Activated T-cell treated with anti-CD3 and anti-CD28 coated beads, Interleukin-2, amount 50 U/mL, for 1 hour (primary cell): ENCODE measurements around the gene PLD6.
"Not testable (repeated sequence)": the region's sequence is repeated elsewhere in the genome, so short reads cannot be mapped to it uniquely, and the experiment has no call there.

Experiments
- DNase-seq: peaks from one replicate; pipeline ENCODE4 v3.0.0-alpha.2; 2020

The PLD6 gene

DNA sequence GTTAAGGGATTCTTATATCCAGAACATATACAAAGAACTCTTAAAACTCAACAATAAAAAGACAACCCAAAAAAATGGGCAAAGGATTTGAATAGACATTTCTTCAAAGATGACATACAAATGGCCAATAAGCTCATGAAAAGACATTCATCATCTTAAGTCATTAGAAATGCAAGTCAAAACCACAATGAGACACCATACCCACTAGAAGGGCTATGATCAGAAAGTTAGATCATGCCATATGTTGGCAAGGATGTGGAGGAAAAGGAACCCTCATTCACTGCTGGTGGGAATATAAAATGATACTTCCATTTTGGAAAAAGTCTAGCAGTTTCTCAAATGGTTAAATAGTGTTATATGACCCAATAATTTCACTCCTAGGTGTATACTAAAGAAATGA, 9.4 kb downstream of the PLD6 start:
- DNase-seq, result no peak

DNA sequence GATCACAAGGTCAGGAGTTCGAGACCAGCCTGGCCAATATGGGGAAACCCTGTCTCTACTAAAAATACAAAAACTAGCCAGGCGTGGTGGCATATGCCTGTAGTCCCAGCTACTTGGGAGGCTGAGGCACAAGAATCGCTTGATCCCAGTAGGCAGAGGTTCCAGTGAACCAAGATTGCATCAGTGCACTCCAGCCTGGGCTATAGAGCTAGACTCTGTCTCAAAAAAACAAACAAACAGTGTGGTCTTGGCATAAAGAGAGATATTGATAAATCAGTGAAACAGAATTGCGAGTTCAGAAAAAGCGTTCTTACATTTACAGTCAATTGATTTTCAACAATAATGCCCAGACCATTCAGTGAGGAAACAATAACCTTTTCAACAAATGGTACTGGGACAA, 10.7 kb downstream of the PLD6 start:
- DNase-seq, result not testable (repeated sequence)

- DNase-seq, result no peak
These were observed 14.2 kb downstream of the PLD6 start for GRCh38 chr17:17191961-17192381.

DNA sequence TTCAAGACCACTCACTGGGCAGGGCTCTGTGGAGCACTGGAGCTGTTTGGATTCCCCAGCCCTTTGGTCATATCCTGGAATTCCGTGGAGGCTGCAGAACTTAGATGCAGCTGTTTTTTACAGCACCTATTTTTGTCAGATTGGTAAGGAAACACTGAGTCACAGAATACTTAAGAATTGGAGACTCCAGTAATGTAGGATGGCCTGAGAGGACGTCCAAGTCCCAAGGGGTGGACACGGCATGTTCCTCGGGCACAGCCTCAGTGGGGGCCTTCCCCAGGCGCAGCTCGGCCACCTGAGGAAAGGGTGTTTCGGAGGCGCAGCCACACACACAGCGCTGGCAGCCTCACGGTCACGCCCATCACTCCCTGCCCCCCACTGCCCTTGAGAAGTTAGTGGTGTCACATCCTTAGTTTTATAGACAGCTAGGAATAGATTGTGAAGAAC, 14.8 kb downstream of the PLD6 start:
- DNase-seq, result no peak

DNA sequence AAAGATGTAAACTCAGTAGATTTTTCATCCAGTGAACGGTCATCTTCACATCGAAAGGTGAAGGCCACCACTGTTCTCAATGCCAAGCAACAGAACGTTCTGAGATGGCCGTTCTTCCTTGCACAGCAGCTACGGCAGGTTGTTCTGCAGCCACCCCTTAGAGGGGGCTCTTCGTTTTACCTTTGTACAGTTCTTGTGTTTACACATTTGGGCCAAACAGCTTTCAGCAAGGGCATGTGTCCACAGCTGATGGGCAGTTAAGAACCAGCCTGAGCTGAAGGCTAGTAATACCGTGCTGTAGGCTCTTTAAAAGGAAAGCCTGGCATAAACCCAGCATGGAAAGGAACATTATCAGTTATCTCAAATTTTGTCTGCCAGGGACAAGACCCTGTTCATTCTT, 15.9 kb downstream of the PLD6 start:
- no peak for DNase-seq

- no peak for DNase-seq
These were observed 16.6 kb downstream of the PLD6 start for GRCh38 chr17:17189559-17189958.

GRCh38 chr17:17188586-17188985, 17.5 kb downstream of the PLD6 start:
- no peak for DNase-seq

- DNase-seq, result no peak
These were observed 19.3 kb downstream of the PLD6 start for GRCh38 chr17:17186551-17187505.

GRCh38 chr17:17186051-17186450, 20.1 kb downstream of the PLD6 start:
- DNase-seq, result no peak

- not testable (repeated sequence) for DNase-seq
These were observed 21.0 kb downstream of the PLD6 start for GRCh38 chr17:17184985-17185757.

DNA sequence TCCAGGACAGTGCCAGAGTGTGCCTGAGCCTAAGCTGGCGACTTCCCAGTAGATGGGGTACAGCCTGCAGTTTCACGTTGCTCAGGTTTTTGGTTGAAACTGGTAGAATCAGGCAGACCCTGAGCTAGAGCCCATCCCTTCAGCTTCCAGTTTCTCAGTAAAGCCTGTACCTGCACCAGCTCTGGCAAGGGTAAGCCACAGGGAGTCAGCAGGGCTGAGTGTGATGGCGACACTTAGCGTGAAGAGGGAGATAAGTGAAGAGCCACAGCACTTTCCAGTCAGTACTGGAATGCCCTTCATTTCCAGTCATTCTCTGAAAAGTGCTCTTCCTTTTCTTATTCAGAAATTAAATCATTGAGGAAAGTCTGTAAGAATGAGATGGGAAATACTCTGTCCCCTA, 22.4 kb downstream of the PLD6 start:
- DNase-seq, result no peak

- no peak for DNase-seq
These were observed 23.5 kb downstream of the PLD6 start for GRCh38 chr17:17182598-17183136.

DNA sequence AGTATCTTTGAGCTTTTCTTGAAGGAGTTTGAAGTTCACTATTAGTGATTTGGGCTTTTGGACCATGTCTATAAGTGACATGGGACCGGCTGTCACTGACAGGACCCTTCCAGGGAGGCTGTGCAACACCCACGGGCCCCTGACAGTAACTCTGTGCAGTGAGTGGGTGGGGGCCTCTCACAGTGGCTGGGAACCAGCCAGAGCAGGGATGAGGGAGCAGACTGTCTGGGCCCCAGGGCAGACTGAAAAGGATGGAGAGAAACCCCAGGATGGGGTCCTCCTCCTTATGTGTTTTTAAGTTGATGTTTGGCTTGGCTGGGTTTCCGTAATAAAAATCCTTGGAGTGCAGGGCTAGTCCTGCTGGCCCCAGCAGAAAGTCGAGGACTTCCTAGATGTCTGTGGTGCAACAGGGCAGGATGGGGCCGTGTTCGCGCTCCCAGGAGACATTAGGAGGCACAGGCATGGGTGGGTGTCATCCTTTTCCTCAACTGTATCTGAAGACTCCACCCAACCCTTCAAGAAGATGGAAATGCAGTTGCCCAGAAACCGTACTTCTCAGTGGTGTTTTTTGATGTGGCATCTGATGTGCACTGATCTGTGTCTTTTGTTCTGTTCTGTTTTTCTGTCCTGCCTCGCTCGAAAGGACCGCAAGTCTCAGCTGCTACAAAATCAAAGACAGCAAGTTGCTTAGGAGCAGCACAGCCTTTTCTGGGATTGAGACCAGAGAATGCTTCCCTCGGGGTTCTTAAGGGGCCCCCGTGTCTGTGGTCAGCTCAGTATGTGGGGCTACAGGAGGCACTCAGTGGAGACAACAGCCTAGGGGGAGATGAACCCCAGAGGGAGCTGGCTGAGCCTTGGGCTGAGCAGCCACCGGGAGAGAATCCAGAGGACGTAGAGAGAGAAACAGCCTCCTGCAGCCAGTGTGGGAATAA, 24.2 kb downstream of the PLD6 start:
- DNase-seq, result peak; percentile 51

DNA sequence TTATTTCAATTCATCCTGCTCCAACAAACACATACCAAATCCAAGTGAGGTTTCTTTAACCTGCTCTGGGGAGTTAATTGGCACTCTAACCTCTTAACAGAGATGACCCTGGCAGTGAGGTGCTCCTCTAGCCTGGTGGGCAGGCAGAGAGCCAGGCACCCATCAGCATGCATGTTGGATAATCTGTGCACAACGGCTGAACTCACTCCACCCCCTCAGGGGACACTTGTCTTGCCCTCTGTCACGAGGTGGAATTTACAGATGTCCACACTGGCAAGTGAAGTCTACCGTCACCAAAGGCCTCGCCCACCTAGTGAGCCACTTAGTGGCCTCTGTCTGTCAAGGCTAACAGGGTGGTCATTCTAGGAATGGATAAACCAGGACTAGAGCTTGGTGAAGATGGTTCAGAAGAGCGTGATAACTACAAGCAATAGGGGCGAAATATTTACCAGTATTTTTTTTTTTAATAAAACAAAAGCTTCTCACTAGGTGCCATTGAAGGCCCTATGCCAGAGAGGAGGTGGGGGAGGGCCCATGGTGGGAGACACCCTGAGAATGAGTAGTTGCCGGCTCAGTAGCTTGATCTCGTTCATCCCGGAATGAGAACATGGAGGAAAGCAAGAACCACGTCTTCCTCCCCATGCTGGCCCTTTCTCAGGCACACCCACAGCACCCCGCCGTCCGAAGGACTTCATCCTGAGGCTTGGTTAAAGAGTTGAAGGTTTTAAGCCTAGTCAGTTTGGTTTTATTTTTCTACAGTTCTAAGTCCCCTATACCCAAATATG, 25.2 kb downstream of the PLD6 start:
- no peak for DNase-seq

GRCh38 chr17:17180141-17180603, 26.0 kb downstream of the PLD6 start:
- DNase-seq, result peak; percentile 45

- peak; percentile 46 for DNase-seq
These were observed 26.7 kb downstream of the PLD6 start for GRCh38 chr17:17179371-17179827.

- DNase-seq, result no peak
These were observed 29.0 kb downstream of the PLD6 start for GRCh38 chr17:17177176-17177575.

DNA sequence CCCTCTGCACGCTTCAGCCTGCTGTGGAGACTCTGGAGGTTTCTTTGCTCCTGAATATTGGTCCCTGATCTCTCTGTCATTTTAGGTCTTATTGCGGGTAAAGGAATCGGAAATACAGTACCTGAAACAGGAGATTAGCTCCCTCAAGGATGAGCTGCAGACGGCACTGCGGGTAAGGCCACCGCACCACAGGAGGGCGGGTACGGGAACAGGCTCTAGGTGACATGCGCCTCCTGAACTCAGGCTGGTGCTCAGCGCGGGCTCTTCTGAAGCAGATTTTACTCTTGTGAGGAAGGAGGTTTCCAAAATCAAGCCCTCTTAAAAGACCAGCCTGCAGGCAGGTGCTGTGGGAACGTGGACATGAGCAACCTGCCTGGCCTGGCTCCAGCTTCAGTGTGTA, 29.8 kb downstream of the PLD6 start:
- no peak for DNase-seq

DNA sequence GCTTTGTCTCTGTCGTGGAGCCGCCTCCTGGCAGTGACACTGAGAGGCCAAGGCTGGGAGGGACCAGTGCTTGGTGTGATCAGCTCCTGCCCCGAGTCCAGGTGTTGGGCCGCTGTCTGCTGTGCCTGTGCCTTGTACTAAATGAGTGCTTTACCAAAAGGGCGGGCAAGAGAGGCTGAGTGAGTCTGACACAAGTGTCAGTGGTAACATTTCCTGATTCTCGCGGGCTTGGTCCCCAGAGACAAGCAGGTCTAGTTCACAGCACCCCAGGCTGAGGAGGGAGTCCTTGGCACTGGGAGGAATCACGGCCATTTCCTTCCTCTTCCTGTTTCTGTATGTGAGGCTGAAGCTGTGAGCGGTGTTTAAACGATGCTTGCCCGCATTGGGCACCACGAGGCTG, 30.2 kb downstream of the PLD6 start:
- DNase-seq, result no peak

DNA sequence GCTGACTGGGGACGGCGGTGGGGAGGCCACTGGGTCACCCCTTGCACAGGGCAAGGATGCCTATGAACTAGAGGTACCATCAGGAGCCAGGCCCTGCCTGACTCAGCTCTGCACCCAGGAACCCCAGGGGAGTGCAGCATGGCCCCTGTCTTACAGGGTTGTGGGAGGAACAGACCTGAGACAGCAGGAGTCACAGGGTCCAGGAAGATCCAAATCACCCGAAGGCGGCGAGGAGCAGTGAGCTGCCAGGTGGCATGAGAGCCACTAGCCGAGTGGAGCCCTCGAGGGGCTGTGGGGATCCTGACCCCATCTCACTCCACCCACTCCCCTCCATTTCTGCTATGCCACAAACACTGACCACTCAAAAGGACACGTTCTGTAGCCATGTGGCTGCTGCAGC, 30.8 kb downstream of the PLD6 start:
- DNase-seq, result no peak

DNA sequence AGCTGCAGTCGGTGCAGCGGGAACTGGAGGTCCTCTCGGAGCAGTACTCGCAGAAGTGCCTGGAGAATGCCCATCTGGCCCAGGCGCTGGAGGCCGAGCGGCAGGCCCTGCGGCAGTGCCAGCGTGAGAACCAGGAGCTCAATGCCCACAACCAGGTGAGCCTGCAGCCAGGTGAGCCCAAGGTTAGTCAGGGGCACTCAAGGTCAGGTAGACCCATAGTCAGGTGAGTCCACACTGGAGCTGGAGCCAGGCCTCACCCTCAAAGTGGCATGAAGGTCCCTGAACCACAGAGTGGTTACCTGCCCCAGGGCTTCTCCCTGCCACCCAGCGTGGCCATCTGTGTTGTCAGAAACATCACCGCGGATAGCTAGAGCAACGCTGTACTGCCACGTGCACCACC, 32.2 kb downstream of the PLD6 start:
- DNase-seq, result no peak
